ENCODE data around the gene TGFBR3.

TGFBR3 gene

GRCh38 chr1:91807921-91808620, 77.9 kb downstream of the TGFBR3 start:
- no peak for DNase-seq
- in situ Hi-C loops (cut with MboI; ENCODE audit: low pct_unique_long_range_greater_than_20kb, low sequenced_read_pairs) = no loop called here

- DNase-seq = no peak
- in situ Hi-C loops (cut with MboI; ENCODE audit: low pct_unique_long_range_greater_than_20kb, low sequenced_read_pairs) = no loop called here
These were observed 78.9 kb downstream of the TGFBR3 start for GRCh38 chr1:91806769-91807700.

GRCh38 chr1:91806181-91806768, 79.7 kb downstream of the TGFBR3 start:
- no peak for DNase-seq
- in situ Hi-C loops (cut with MboI; ENCODE audit: low pct_unique_long_range_greater_than_20kb, low sequenced_read_pairs) = no loop called here

GRCh38 chr1:91805311-91805801, 80.6 kb downstream of the TGFBR3 start:
- in situ Hi-C loops (cut with MboI; ENCODE audit: low pct_unique_long_range_greater_than_20kb, low sequenced_read_pairs) = no loop called here
- DNase-seq = no peak

GRCh38 chr1:91804546-91805023, 81.4 kb downstream of the TGFBR3 start:
- in situ Hi-C loops (cut with MboI; ENCODE audit: low pct_unique_long_range_greater_than_20kb, low sequenced_read_pairs) = no loop called here
- DNase-seq = peak; percentile 62

- in situ Hi-C loops (cut with MboI; ENCODE audit: low pct_unique_long_range_greater_than_20kb, low sequenced_read_pairs) = no loop called here
- peak; percentile 63 for DNase-seq
These were observed 82.0 kb downstream of the TGFBR3 start for GRCh38 chr1:91803847-91804545.

- in situ Hi-C loops (cut with MboI; ENCODE audit: low pct_unique_long_range_greater_than_20kb, low sequenced_read_pairs) = no loop called here
- DNase-seq = no peak
These were observed 82.8 kb downstream of the TGFBR3 start for GRCh38 chr1:91803123-91803522.

GRCh38 chr1:91801496-91802115, 84.3 kb downstream of the TGFBR3 start:
- no peak for DNase-seq
- in situ Hi-C loops (cut with MboI; ENCODE audit: low pct_unique_long_range_greater_than_20kb, low sequenced_read_pairs) = no loop called here

GRCh38 chr1:91799863-91800262, 86.1 kb downstream of the TGFBR3 start:
- in situ Hi-C loops (cut with MboI; ENCODE audit: low pct_unique_long_range_greater_than_20kb, low sequenced_read_pairs) = no loop called here
- no peak for DNase-seq

GRCh38 chr1:91799159-91799558, 86.8 kb downstream of the TGFBR3 start:
- in situ Hi-C loops (cut with MboI; ENCODE audit: low pct_unique_long_range_greater_than_20kb, low sequenced_read_pairs) = no loop called here
- no peak for DNase-seq

GRCh38 chr1:91798740-91799139, 87.2 kb downstream of the TGFBR3 start:
- DNase-seq = no peak

GRCh38 chr1:91798241-91798648, 87.7 kb downstream of the TGFBR3 start:
- DNase-seq = no peak
- in situ Hi-C loops (cut with MboI; ENCODE audit: low pct_unique_long_range_greater_than_20kb, low sequenced_read_pairs) = no loop called here

More at GRCh38 chr1:91798740-91799139, 87.2 kb downstream of the TGFBR3 start:
- in situ Hi-C loops (cut with MboI; ENCODE audit: low pct_unique_long_range_greater_than_20kb, low sequenced_read_pairs) = no loop called here

- in situ Hi-C loops (cut with MboI; ENCODE audit: low pct_unique_long_range_greater_than_20kb, low sequenced_read_pairs) = no loop called here
- no peak for DNase-seq
These were observed 88.8 kb downstream of the TGFBR3 start for GRCh38 chr1:91797164-91797563.

- in situ Hi-C loops (cut with MboI; ENCODE audit: low pct_unique_long_range_greater_than_20kb, low sequenced_read_pairs) = no loop called here
- no peak for DNase-seq
These were observed 89.6 kb downstream of the TGFBR3 start for GRCh38 chr1:91796390-91796654.

- DNase-seq = no peak
- in situ Hi-C loops (cut with MboI; ENCODE audit: low pct_unique_long_range_greater_than_20kb, low sequenced_read_pairs) = no loop called here
These were observed 90.2 kb downstream of the TGFBR3 start for GRCh38 chr1:91795591-91796389.

- no peak for DNase-seq
- in situ Hi-C loops (cut with MboI; ENCODE audit: low pct_unique_long_range_greater_than_20kb, low sequenced_read_pairs) = no loop called here
These were observed 92.1 kb downstream of the TGFBR3 start for GRCh38 chr1:91793877-91794276.

GRCh38 chr1:91793189-91793588, 92.8 kb downstream of the TGFBR3 start:
- no peak for DNase-seq
- in situ Hi-C loops (cut with MboI; ENCODE audit: low pct_unique_long_range_greater_than_20kb, low sequenced_read_pairs) = no loop called here

- DNase-seq = no peak
- in situ Hi-C loops (cut with MboI; ENCODE audit: low pct_unique_long_range_greater_than_20kb, low sequenced_read_pairs) = no loop called here
These were observed 93.4 kb downstream of the TGFBR3 start for GRCh38 chr1:91792489-91793071.
